ENCODE results near the gene GTF3A.

The GTF3A gene

GRCh38 chr13:27446986-27447583 is 22.7 kb downstream of the GTF3A start:
- TF ChIP-seq TEAD4 (IDR thresholded peaks at IDR 0.05): no peak
- no peak for TF ChIP-seq CEBPB (IDR thresholded peaks at IDR 0.05)
- TF ChIP-seq MAX (IDR thresholded peaks at IDR 0.05): no peak
- TF ChIP-seq EP300 (IDR thresholded peaks at IDR 0.05; ENCODE audit: borderline replicate concordance): no peak
- TF ChIP-seq NFIC (IDR thresholded peaks at IDR 0.05): no peak
- TF ChIP-seq, protein P1, sequence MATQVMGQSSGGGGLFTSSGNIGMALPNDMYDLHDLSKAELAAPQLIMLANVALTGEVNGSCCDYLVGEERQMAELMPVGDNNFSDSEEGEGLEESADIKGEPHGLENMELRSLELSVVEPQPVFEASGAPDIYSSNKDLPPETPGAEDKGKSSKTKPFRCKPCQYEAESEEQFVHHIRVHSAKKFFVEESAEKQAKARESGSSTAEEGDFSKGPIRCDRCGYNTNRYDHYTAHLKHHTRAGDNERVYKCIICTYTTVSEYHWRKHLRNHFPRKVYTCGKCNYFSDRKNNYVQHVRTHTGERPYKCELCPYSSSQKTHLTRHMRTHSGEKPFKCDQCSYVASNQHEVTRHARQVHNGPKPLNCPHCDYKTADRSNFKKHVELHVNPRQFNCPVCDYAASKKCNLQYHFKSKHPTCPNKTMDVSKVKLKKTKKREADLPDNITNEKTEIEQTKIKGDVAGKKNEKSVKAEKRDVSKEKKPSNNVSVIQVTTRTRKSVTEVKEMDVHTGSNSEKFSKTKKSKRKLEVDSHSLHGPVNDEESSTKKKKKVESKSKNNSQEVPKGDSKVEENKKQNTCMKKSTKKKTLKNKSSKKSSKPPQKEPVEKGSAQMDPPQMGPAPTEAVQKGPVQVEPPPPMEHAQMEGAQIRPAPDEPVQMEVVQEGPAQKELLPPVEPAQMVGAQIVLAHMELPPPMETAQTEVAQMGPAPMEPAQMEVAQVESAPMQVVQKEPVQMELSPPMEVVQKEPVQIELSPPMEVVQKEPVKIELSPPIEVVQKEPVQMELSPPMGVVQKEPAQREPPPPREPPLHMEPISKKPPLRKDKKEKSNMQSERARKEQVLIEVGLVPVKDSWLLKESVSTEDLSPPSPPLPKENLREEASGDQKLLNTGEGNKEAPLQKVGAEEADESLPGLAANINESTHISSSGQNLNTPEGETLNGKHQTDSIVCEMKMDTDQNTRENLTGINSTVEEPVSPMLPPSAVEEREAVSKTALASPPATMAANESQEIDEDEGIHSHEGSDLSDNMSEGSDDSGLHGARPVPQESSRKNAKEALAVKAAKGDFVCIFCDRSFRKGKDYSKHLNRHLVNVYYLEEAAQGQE (IDR thresholded peaks at IDR 0.05; ENCODE audit: low read depth): no peak
- TF ChIP-seq RAD21 (IDR thresholded peaks at IDR 0.05; ENCODE audit: low read depth): no peak
- no peak for TF ChIP-seq FOXM1 (IDR thresholded peaks at IDR 0.05; ENCODE audit: borderline replicate concordance, low read depth)
- no peak for TF ChIP-seq YY1 (IDR thresholded peaks at IDR 0.05; ENCODE audit: low read depth)
- no peak for TF ChIP-seq USF1 (IDR thresholded peaks at IDR 0.05)
- no peak for TF ChIP-seq EGR1 (IDR thresholded peaks at IDR 0.05)
- no peak for TF ChIP-seq TAF1 (IDR thresholded peaks at IDR 0.05; ENCODE audit: low read depth)
- TF ChIP-seq ZBTB7A (IDR thresholded peaks at IDR 0.05; ENCODE audit: low read depth): no peak
- no peak for TF ChIP-seq CREB1 (IDR thresholded peaks at IDR 0.05; ENCODE audit: low read depth)
- no peak for TF ChIP-seq TCF12 (IDR thresholded peaks at IDR 0.05; ENCODE audit: low read depth)

- no peak for TF ChIP-seq RAD21 (IDR thresholded peaks at IDR 0.05; ENCODE audit: low read depth)
- no peak for TF ChIP-seq TCF12 (IDR thresholded peaks at IDR 0.05; ENCODE audit: low read depth)
- TF ChIP-seq ZBTB7A (IDR thresholded peaks at IDR 0.05; ENCODE audit: low read depth): no peak
- TF ChIP-seq, protein P1 (IDR thresholded peaks at IDR 0.05; ENCODE audit: low read depth): no peak
- no peak for TF ChIP-seq EGR1 (IDR thresholded peaks at IDR 0.05)
- no peak for TF ChIP-seq CREB1 (IDR thresholded peaks at IDR 0.05; ENCODE audit: low read depth)
- TF ChIP-seq USF1 (IDR thresholded peaks at IDR 0.05): no peak
- no peak for TF ChIP-seq CEBPB (IDR thresholded peaks at IDR 0.05)
- no peak for TF ChIP-seq TEAD4 (IDR thresholded peaks at IDR 0.05)
- TF ChIP-seq NFIC (IDR thresholded peaks at IDR 0.05): no peak
- TF ChIP-seq FOXM1 (IDR thresholded peaks at IDR 0.05; ENCODE audit: borderline replicate concordance, low read depth): no peak
- TF ChIP-seq TAF1 (IDR thresholded peaks at IDR 0.05; ENCODE audit: low read depth): no peak
- no peak for TF ChIP-seq YY1 (IDR thresholded peaks at IDR 0.05; ENCODE audit: low read depth)
- no peak for TF ChIP-seq EP300 (IDR thresholded peaks at IDR 0.05; ENCODE audit: borderline replicate concordance)
- TF ChIP-seq MAX (IDR thresholded peaks at IDR 0.05): no peak
Observed at GRCh38 chr13:27448308-27448707, 23.9 kb downstream of the GTF3A start.

DNA sequence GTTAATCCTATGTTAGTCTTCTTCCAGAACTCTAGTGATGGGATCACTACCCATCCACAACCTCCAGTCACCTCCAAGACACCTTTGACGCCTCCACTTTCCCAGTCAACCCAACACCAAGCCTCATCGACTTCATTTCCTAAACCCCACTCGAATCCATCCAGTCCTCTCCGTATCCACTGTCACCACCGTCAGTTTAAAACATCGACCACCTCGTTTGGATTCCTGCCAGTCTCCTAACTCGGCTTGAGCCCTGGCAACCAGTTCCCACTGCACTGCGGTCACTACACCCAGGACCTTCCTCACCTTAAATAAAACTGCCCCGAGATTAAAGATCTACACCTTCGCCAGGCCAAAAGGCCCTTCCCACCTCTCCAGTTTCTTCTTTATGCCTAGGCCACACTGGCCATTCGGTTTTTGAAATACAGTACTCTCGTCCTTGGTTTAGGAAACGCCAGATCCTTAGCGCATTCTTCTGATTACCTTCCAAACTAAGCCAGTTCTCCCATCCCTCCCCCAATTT is 24.7 kb downstream of the GTF3A start:
- TF ChIP-seq, protein P1 (IDR thresholded peaks at IDR 0.05; ENCODE audit: low read depth): no peak
- TF ChIP-seq FOXM1 (IDR thresholded peaks at IDR 0.05; ENCODE audit: borderline replicate concordance, low read depth): no peak

- TF ChIP-seq TCF12 (IDR thresholded peaks at IDR 0.05; ENCODE audit: low read depth) (no peak; the same call in 1 of the 2 replicates), FOXM1 (IDR thresholded peaks at IDR 0.05; ENCODE audit: borderline replicate concordance, low read depth) (no peak; the same call in 1 of the 2 replicates), CREB1 (IDR thresholded peaks at IDR 0.05; ENCODE audit: low read depth) (no peak), ZBTB7A (IDR thresholded peaks at IDR 0.05; ENCODE audit: low read depth) (peak; percentile 66), EP300 (IDR thresholded peaks at IDR 0.05; ENCODE audit: borderline replicate concordance) (peak; percentile 23; the same call in 1 of the 2 replicates), NFIC (IDR thresholded peaks at IDR 0.05) (no peak), USF1 (IDR thresholded peaks at IDR 0.05) (no peak), MAX (IDR thresholded peaks at IDR 0.05) (peak; percentile 52), TEAD4 (IDR thresholded peaks at IDR 0.05) (peak; percentile 34; the same call in 1 of the 2 replicates), YY1 (IDR thresholded peaks at IDR 0.05; ENCODE audit: low read depth) (no peak; the same call in 1 of the 2 replicates), EGR1 (IDR thresholded peaks at IDR 0.05) (peak; percentile 23; the same call in 1 of the 2 replicates), CEBPB (IDR thresholded peaks at IDR 0.05) (no peak), RAD21 (IDR thresholded peaks at IDR 0.05; ENCODE audit: low read depth) (no peak), TAF1 (IDR thresholded peaks at IDR 0.05; ENCODE audit: low read depth) (peak; percentile 52)
- TF ChIP-seq, protein P1 (IDR thresholded peaks at IDR 0.05; ENCODE audit: low read depth): no peak
Observed at GRCh38 chr13:27449936-27450828, 25.8 kb downstream of the GTF3A start, which contains the start of gene MTIF3. Gene MTIF3 (minus strand): TSS chr13:27450564. CDS start chr13:27440448, 10,116 bp downstream.

All from Ishikawa (cell line).